ENCODE measurements around the gene C1orf35. TPM values are rescaled to one million over a fixed set of nuclear protein-coding genes. Genes with fewer than 3 reads are reported as not detected.

C1orf35 gene
- total and polyA plus RNA-seq, 7 donors = 3.6 to 8.2 (median 5.7) TPM

- intact Hi-C loops (cut with DNase I) = no loop called here
- 50 to 60% (median 56%) methylated on average over 4 of the region's 4 CpGs for WGBS, 3 donors
- H3K36me3 ChIP-seq (ENCODE audit: insufficient read depth in 1 of 2, low read depth in 1 of 2) = peaks cover 0 to 50% of the 10 kb centered on the region in 2 donors
These were observed 3.8 kb downstream of the C1orf35 start for GRCh38 chr1:228099331-228099732.

DNA sequence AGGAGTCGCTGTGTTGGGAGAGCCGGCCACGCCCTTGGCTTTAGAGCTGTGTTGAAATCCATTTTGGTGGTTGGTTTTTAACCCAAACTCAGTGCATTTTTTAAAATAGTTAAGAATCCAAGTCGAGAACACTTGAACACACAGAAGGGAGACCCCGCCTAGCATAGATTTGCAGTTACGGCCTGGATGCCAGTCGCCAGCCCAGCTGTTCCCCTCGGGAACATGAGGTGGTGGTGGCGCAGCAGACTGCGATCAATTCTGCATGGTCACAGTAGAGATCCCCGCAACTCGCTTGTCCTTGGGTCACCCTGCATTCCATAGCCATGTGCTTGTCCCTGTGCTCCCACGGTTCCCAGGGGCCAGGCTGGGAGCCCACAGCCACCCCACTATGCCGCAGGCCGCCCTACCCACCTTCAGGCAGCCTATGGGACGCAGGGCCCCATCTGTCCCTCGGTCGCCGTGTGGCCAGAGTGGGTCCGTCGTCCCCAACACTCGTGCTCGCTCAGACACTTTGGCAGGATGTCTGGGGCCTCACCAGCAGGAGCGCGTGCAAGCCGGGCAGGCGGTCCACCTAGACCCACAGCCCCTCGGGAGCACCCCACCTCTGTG lies 4.7 kb downstream of the C1orf35 start:
- DNase-seq (peak; percentile 10 to 38), ATAC-seq (no peak)
- no peak for TF ChIP-seq CTCF (IDR thresholded peaks at IDR 0.05)
- intact Hi-C loops (cut with DNase I) = no loop called here
- Histone ChIP-seq H3K27me3 (ENCODE audit: insufficient read depth in 3 of 3, low read length in 2 of 3) (no peaks in the 10 kb centered on the region), H3K36me3 (ENCODE audit: insufficient read depth in 1 of 2, low read depth in 1 of 2) (peaks cover 0 to 50% of the 10 kb centered on the region in 2 donors), H3K27ac (no peak overlapping the region), H3K9me3 (peaks cover 8% of the 10 kb centered on the region), H3K4me3 (no peak overlapping the region), H3K4me1 (peaks cover 6% of the 10 kb centered on the region)
- 62 to 67% (median 64%) methylated on average over 28 of the region's 28 CpGs for WGBS, 3 donors

More at GRCh38 chr1:228099331-228099732, 3.8 kb downstream of the C1orf35 start:
- DNase-seq (peak; percentile 7 to 50), ATAC-seq (no peak)
- TF ChIP-seq CTCF (IDR thresholded peaks at IDR 0.05) = no peak
- Histone ChIP-seq H3K4me1 (peaks cover 14% of the 10 kb centered on the region), H3K27ac (no peak overlapping the region), H3K27me3 (ENCODE audit: insufficient read depth in 3 of 3, low read length in 2 of 3) (no peaks in the 10 kb centered on the region), H3K9me3 (peaks cover 7% of the 10 kb centered on the region), H3K4me3 (no peak overlapping the region)

DNA sequence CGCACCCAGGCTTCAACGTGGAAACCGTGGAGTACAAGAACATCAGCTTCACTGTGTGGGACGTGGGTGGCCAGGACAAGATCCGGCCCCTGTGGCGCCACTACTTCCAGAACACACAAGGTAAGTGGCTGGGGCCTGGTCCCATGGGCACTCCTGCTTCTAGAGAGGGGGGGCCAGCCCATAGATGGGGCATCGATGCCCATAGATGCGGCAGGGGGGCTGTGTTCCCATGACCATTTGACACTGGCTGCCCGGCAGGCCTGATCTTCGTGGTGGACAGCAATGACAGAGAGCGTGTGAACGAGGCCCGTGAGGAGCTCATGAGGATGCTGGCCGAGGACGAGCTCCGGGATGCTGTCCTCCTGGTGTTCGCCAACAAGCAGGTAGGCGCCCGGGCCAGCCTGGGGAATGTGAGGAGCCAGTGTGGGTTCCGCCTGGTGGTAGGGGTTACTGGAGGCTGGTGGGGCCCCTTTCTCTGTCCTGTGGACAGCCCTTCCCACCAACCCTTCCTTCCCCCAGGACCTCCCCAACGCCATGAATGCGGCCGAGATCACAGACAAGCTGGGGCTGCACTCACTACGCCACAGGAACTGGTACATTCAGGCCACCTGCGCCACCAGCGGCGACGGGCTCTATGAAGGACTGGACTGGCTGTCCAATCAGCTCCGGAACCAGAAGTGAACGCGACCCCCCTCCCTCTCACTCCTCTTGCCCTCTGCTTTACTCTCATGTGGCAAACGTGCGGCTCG lies 5.6 kb downstream of the C1orf35 start:
- Histone ChIP-seq H3K27me3 (ENCODE audit: insufficient read depth in 3 of 3, low read length in 2 of 3) (no peaks in the 10 kb centered on the region), H3K4me1 (peaks cover 11% of the 10 kb centered on the region), H3K36me3 (ENCODE audit: insufficient read depth in 1 of 2, low read depth in 1 of 2) (peaks cover 0 to 50% of the 10 kb centered on the region in 2 donors), H3K4me3 (no peak overlapping the region), H3K9me3 (peaks cover 8% of the 10 kb centered on the region), H3K27ac (no peak overlapping the region)
- DNase-seq (peak; percentile 19 to 58), ATAC-seq (no peak)
- no peak for TF ChIP-seq CTCF (IDR thresholded peaks at IDR 0.05)
- intact Hi-C loops (cut with DNase I) = no loop called here
- WGBS, 3 donors = 85 to 87% (median 86%) methylated on average over 33 to 34 of the region's 34 CpGs

DNA sequence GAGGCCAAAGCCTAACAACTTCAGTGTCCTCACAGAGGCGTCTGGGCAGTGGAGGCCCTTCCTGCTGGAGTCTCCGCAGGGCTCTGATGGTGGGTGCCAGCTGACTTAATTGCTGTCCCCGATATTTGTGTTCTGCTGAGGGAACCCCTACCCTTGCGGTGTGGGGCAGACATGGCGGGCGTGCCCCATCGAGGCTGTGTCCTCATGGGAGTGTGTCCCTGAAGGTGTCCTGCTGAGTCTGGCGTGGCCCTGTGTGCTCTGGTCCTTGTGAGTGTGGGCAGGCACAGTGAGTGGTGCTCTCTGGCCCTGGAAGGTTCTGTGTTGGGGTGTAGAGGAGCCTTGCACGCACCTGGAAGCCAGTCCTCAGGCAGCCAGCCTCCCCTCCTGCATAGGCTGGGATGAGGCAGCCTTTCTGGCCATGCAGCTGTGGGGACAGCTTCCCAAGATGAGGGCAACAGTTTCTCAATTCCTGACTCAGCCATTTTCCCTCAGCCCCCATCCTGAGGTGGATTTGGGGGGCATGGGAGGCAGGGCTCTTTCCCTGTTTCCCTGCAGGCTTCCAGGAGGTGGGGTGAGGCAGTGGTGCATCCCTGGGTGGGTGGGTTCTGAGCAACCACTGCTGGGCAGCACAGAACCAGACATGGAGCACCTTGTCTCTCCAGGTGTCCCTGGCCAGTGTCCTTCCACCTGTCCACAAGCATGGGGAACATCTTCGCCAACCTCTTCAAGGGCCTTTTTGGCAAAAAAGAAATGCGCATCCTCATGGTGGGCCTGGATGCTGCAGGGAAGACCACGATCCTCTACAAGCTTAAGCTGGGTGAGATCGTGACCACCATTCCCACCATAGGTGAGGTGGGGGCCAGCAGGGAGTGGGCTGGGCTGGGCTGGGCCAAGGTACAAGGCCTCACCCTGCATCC lies 6.5 kb downstream of the C1orf35 start:
- peak in 1 of 2 donors; percentile 48 for DNase-seq
- peaks cover 0 to 50% of the 10 kb centered on the region in 2 donors for H3K36me3 ChIP-seq (ENCODE audit: insufficient read depth in 1 of 2, low read depth in 1 of 2)
- no peaks in the 10 kb centered on the region for H3K27me3 ChIP-seq (ENCODE audit: insufficient read depth in 3 of 3, low read length in 2 of 3)
- TF ChIP-seq CTCF (IDR thresholded peaks at IDR 0.05) = no peak
- peaks cover 12% of the 10 kb centered on the region for H3K4me1 ChIP-seq
- 92 to 96% (median 94%) methylated on average over 13 of the region's 13 CpGs for WGBS, 3 donors
- H3K27ac ChIP-seq = no peak overlapping the region
- H3K9me3 ChIP-seq = peaks cover 8% of the 10 kb centered on the region
- no peak for ATAC-seq
- H3K4me3 ChIP-seq = no peak overlapping the region
- intact Hi-C loops (cut with DNase I) = no loop called here

All from psoas muscle (tissue), 8 donors.